HG02763 (cell line): ENCODE measurements around the gene ADORA1.

Experiments
- ATAC-seq: cut with Tn5 transposase; IDR thresholded peaks from one replicate; pipeline ENCODE4 v1.9.1; 2021; ENCODE audit warnings: mild to moderate bottlenecking, moderate library complexity; ENCODE audit not compliant: unreplicated experiment

The ADORA1 gene

GRCh38 chr1:203156280-203156679, 28.8 kb downstream of the ADORA1 start:
- ATAC-seq, result no peak

GRCh38 chr1:203158423-203158822, 30.9 kb downstream of the ADORA1 start:
- ATAC-seq, result no peak

GRCh38 chr1:203158960-203159665, 31.6 kb downstream of the ADORA1 start:
- no peak for ATAC-seq

- ATAC-seq, result no peak
Observed at GRCh38 chr1:203159844-203160243, 32.3 kb downstream of the ADORA1 start.

- ATAC-seq, result no peak
Observed at GRCh38 chr1:203161175-203161574, 33.6 kb downstream of the ADORA1 start.

GRCh38 chr1:203161703-203162102, 34.2 kb downstream of the ADORA1 start:
- no peak for ATAC-seq

GRCh38 chr1:203162403-203162802, 34.9 kb downstream of the ADORA1 start:
- no peak for ATAC-seq

- no peak for ATAC-seq
Observed at GRCh38 chr1:203163891-203164635, 36.5 kb downstream of the ADORA1 start.

GRCh38 chr1:203165101-203165799, 37.7 kb downstream of the ADORA1 start:
- ATAC-seq, result no peak

GRCh38 chr1:203165800-203166161, 38.3 kb downstream of the ADORA1 start:
- ATAC-seq, result no peak

- ATAC-seq, result no peak
Observed at GRCh38 chr1:203166192-203166940, 38.8 kb downstream of the ADORA1 start.

- no peak for ATAC-seq
Observed at GRCh38 chr1:203167026-203167912, 39.7 kb downstream of the ADORA1 start.

- ATAC-seq, result no peak
Observed at GRCh38 chr1:203167913-203168200, 40.3 kb downstream of the ADORA1 start.

- ATAC-seq, result no peak
Observed at GRCh38 chr1:203168256-203168786, 40.8 kb downstream of the ADORA1 start.

GRCh38 chr1:203168991-203169390, 41.5 kb downstream of the ADORA1 start:
- ATAC-seq, result no peak

- ATAC-seq, result no peak
Observed at GRCh38 chr1:203169770-203170520, 42.4 kb downstream of the ADORA1 start.

GRCh38 chr1:203170625-203171330, 43.3 kb downstream of the ADORA1 start:
- ATAC-seq, result no peak

- ATAC-seq, result no peak
Observed at GRCh38 chr1:203171341-203172183, 44.0 kb downstream of the ADORA1 start.
